ENCODE results near the gene TSPYL6.

DNA sequence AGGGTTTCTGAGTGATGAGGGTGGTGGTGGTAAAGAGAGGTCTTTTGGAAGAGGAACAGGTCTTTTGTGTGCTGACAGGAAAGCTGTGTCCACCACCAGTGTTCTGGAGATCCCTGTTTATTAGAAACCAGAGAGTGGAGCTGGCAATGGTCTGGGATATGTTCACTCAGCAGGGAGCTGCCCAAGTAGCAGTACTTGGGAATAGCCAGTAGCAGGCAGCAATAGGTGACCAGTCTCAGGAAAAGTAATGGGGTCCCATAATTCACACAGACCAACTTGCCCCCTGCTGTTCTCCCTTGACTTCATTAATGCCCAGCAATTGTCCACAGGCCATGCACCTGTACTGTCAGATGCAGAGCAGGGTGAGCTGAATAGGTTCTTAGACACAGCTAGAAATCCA lies 1.8 kb downstream of the TSPYL6 start:
- TF ChIP-seq CREB1 (CRISPR knock-in tag; IDR thresholded peaks at IDR 0.05; ENCODE audit: low read depth), result no peak
- TF ChIP-seq, protein P1, sequence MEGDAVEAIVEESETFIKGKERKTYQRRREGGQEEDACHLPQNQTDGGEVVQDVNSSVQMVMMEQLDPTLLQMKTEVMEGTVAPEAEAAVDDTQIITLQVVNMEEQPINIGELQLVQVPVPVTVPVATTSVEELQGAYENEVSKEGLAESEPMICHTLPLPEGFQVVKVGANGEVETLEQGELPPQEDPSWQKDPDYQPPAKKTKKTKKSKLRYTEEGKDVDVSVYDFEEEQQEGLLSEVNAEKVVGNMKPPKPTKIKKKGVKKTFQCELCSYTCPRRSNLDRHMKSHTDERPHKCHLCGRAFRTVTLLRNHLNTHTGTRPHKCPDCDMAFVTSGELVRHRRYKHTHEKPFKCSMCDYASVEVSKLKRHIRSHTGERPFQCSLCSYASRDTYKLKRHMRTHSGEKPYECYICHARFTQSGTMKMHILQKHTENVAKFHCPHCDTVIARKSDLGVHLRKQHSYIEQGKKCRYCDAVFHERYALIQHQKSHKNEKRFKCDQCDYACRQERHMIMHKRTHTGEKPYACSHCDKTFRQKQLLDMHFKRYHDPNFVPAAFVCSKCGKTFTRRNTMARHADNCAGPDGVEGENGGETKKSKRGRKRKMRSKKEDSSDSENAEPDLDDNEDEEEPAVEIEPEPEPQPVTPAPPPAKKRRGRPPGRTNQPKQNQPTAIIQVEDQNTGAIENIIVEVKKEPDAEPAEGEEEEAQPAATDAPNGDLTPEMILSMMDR (conservative IDR thresholded peaks at IDR 0.05; ENCODE audit: low read depth in 2 of 2), result peak in 1 of 2 experiments; percentile 20; a peak in 1 of 4 replicates
- no peak for TF ChIP-seq EZH2 (IDR thresholded peaks at IDR 0.05; ENCODE audit: low read depth, unreplicated experiment)
- TF ChIP-seq REST (IDR thresholded peaks at IDR 0.05; ENCODE audit: unreplicated experiment), result no peak
- no peak for TF ChIP-seq POLR2AphosphoS5 (IDR thresholded peaks at IDR 0.05; ENCODE audit: low read depth)
- TF ChIP-seq ZNF114 (CRISPR knock-in tag; IDR thresholded peaks at IDR 0.05), result no peak
- TF ChIP-seq, protein P2, sequence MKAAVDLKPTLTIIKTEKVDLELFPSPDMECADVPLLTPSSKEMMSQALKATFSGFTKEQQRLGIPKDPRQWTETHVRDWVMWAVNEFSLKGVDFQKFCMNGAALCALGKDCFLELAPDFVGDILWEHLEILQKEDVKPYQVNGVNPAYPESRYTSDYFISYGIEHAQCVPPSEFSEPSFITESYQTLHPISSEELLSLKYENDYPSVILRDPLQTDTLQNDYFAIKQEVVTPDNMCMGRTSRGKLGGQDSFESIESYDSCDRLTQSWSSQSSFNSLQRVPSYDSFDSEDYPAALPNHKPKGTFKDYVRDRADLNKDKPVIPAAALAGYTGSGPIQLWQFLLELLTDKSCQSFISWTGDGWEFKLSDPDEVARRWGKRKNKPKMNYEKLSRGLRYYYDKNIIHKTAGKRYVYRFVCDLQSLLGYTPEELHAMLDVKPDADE (IDR thresholded peaks at IDR 0.05), result no peak
- TF ChIP-seq EZH2phosphoT487 (IDR thresholded peaks at IDR 0.05; ENCODE audit: unreplicated experiment), result no peak
- TF ChIP-seq JUNB (IDR thresholded peaks at IDR 0.05; ENCODE audit: unreplicated experiment), result no peak
- no peak for TF ChIP-seq STAT1 (IDR thresholded peaks at IDR 0.05; ENCODE audit: unreplicated experiment)
- TF ChIP-seq ZNF331 (CRISPR knock-in tag; IDR thresholded peaks at IDR 0.05; ENCODE audit: low read depth), result no peak
